Epithelial cell of esophagus (primary cell): ENCODE results near the gene RAP1GAP2.

Source experiments
- DNase-seq: peaks from one replicate; pipeline ENCODE4 v3.0.0; 2010; ENCODE audit warnings: low read depth
- H3K4me3 ChIP-seq: 2 replicates; pipeline ENCODE4 v1.5.1; 2011; ENCODE audit warnings: mild to moderate bottlenecking, low read length, control low read depth
- TF ChIP-seq, protein P1 (sequence below): IDR thresholded peaks from 2 replicates; pipeline ENCODE4 v1.5.1; 2011; ENCODE audit warnings: low read depth, mild to moderate bottlenecking, low read length, control low read depth, inconsistent platforms; ENCODE audit not compliant: insufficient read depth; ENCODE audit errors: missing control alignments

Gene RAP1GAP2

DNA sequence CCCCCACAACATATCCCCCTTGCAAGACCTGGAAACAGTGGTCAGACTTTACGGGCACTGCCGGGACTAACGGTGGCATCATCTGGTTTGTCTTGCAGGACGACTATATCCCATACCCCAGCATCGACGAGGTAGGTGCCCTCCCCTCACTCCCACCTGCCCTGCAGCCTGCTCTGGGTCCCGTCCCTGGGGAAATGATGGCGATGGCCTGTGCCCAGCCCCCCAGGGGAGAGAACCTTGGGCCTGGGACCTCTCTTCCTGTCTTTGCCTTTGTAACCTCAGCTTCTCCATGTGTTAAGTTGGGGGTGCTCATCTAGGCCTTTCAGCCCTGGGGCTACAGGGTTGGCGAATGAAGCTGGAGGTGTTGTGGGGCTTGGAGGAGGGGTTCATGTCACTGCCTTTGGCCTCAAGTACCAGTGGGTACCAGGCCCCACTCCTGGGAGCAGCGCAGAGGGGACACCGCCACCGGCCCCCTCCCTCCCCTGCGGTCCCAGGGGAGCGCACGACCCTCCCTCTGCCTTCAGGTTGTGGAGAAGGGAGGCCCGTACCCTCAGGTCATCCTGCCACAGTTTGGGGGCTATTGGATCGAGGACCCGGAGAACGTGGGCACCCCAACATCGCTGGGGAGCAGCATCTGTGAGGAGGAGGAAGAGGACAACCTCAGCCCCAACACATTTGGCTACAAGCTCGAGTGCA, 167.2 kb downstream of the RAP1GAP2 start:
- DNase-seq = no peak
- TF ChIP-seq, protein P1, sequence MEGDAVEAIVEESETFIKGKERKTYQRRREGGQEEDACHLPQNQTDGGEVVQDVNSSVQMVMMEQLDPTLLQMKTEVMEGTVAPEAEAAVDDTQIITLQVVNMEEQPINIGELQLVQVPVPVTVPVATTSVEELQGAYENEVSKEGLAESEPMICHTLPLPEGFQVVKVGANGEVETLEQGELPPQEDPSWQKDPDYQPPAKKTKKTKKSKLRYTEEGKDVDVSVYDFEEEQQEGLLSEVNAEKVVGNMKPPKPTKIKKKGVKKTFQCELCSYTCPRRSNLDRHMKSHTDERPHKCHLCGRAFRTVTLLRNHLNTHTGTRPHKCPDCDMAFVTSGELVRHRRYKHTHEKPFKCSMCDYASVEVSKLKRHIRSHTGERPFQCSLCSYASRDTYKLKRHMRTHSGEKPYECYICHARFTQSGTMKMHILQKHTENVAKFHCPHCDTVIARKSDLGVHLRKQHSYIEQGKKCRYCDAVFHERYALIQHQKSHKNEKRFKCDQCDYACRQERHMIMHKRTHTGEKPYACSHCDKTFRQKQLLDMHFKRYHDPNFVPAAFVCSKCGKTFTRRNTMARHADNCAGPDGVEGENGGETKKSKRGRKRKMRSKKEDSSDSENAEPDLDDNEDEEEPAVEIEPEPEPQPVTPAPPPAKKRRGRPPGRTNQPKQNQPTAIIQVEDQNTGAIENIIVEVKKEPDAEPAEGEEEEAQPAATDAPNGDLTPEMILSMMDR = no peak
- no peak overlapping the region for H3K4me3 ChIP-seq

DNA sequence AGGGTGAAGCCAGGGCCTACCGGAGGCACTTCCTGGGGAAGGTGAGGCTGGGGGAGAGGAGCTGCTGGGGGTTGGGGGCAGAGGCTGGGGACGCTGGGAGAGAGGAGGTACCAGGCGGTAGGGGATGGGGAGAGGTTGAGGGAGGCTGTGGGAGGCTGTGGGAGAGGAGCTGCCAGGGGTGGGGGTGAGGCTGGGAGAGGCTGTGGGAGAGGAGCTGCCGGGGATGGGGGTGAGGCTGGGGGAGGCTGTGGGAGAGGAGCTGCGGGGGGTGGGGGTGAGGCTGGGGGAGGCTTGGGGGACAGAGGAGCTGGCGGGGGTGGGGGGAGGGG, 167.8 kb downstream of the RAP1GAP2 start:
- H3K4me3 ChIP-seq = no peak overlapping the region
- DNase-seq = no peak
- TF ChIP-seq, protein P1 = no peak

DNA sequence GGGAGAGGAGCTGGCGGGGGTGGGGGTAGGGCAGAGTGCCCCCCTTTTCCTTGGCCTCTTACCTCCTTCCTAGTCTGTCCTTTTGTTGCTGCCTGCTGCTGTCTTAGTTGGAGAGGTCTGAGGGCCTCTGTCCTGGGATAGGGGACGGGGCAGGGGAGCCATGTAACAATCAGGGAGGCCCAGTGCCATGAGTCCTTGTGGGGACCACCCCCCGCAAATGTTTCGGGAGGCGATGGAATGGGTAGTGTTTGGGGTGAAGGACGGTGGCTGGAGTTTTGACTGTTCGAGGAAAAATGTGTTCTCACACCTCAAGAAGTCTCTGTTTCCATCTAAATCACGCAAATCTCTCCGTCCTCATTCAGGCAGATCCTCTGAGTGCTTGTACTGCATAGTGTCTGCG, 168.1 kb downstream of the RAP1GAP2 start:
- TF ChIP-seq, protein P1 = no peak
- DNase-seq = no peak

DNA sequence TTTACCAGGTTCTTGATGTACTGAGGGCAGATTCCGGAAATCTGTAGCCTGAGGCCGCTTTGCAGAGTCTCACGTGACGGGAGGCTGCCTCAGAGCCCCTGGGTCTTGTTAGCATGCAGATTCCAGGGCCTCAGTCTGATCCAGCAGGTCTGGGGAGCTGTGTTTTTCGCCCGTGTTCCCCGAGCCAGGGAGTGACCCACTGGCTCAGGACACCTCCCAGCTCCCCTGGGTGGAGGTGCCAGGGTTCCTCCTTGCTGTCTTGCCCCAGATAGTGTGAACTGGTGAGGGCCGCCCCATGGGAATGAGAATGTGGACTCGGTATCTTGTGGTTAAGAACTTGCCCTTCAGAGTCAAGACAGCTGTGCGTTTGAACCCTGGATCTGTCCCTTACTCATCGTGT, 168.6 kb downstream of the RAP1GAP2 start:
- TF ChIP-seq, protein P1 = no peak
- DNase-seq = no peak
- H3K4me3 ChIP-seq = no peak overlapping the region

More for the DNA sequence above, 168.1 kb downstream of the RAP1GAP2 start:
- H3K4me3 ChIP-seq = no peak overlapping the region

DNA sequence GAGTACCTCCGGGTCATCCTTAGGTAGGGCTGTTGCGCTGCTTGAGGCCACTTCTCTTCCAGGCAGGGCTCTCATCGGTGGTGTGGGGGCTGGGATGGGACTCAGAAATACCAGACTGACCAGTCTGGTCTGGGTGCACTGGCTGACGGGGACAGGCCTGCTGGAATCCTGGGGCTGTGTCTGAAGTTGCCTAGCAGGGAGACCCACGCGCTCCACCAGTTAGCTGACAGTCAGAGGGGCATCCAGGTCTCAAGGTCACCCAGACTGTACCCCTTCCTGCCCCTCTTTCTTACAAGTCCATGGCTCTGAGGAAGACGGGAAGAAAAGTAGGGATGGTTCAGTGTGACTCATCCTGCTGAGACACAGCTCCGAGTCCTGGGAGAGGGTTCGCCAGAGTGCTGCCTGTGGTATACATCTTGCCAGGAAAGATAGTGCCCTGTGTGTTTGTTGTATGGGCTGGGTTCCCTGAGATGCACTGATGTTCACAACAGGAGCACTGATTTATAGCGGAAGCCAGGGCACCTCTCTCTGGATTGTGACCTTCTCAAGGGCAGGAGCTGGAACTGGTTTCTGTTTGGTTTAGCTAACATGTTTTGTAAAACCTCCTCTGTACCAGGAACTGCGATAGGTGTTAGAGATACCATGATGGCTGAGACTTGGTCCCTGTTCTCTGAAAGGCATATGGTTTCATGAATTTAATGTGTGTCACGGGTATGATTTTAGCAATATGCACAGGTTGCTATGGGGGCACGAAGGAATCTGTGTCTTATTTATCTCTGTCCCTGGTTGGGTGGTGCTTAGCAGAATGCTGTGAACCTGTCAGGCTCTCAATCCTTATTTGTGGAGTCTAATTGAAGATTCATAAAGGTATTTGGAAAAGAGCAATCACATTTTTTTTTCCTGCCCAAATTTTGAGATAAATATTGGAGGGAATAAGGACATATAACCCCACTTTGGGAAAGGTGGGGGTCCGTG, 169.7 kb downstream of the RAP1GAP2 start:
- peak; percentile 75 for DNase-seq
- no peak overlapping the region for H3K4me3 ChIP-seq
- TF ChIP-seq, protein P1 = no peak

DNA sequence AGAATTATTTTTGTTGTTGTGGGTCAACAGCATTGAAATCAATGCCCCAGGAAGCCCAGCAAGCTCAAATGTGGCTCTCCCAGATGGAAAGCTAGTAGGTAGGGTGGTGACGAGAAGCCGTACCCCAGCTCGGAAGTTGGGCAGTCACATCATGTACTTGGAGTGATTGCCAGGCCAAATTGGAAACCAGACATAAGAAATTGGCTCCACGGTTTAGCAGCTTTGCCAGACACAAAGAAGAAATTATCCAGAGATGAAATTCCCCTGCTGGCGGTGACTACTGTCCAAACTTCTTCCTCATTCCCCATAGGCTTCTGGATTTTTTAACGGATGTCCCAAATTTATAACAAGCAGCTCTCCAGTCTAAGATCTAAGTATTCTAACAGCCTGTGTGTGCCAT, 171.3 kb downstream of the RAP1GAP2 start:
- H3K4me3 ChIP-seq = no peak overlapping the region
- DNase-seq = no peak
- TF ChIP-seq, protein P1 = no peak

DNA sequence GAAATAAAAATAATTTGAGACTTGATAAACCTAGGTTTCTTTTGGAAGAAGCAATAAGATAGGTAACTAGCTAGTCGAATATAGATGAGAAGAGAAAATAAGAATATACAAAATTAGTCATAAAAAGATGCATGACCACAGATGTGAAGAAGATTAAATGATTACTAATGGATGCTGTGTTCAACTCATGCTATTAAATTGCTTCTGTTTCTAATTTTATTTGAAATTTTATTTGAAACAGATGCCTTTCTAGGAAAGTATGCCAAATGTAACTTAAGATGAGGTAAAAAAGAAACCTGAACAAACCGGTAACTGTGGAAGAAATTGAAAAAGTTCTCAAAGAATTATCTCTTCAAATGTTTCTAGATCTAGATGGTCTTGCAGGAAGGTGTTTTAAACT, 175.6 kb downstream of the RAP1GAP2 start:
- no peak for DNase-seq
- TF ChIP-seq, protein P1 = no peak
- H3K4me3 ChIP-seq = no peak overlapping the region
